GM19467 (cell line): ENCODE data around the gene IFNG-AS1.

Experiments
- ATAC-seq: cut with Tn5 transposase; IDR thresholded peaks from one replicate; pipeline ENCODE4 v1.9.1; 2021; ENCODE audit warnings: mild to moderate bottlenecking, moderate library complexity; ENCODE audit not compliant: unreplicated experiment

IFNG-AS1 gene

DNA sequence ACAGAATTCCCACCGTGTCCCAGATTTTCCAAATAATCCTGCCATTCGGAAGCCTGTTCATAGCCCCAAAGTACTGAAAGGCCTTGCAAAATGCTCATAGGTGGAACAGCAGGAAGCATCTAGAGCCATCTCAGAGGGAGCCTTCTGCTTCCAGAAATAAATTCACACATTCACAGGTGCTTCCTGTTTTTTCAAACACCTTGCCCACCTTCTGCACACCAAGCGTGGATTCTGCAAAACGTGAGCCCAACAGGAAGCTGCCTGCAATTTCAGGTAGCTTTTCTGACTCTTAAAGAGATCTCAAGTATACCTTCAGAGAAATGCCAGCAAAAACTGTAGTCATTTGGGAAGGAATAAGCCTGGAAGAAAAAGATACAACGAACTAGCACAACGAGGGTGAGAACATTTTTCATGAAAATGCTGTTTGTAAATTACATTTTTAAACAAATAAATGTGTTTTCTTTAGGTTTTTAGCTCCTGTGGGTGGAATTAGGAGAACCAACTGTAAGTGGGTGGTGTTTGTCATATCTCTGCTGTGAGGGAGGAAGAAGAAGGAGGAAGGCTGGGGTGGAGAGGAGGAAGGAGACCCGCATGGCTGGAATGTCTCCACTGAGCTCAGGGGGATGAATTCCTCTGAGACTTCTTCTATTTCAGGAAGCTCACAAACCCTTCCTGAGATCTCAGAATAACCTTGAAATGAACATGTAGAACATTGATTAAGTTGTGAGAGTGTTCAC, at the start of gene IFNG-AS1:
Gene IFNG-AS1 (plus strand): TSS at position 264 of the 737 bp plus-strand sequence.
- ATAC-seq: no peak

DNA sequence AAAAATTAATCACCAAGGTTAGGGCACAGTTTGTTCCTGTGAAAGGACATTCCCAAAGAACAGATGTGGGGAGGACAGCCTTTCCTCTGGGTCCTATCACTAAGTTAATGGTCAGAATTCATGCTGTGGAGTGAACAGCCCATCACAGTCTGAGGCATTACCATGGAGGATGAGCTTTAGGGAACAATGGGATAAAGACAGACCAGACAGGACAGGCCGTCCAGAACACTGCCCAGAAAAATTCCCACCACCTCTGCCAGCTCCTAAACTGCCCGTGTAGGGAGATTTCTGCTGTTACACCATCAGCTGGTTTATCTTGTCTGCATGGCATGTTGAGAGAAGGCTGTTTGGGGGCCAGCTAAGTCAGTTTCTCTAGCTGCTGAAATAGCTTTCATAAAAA, 49.6 kb upstream of the IFNG-AS1 start:
- ATAC-seq: no peak

DNA sequence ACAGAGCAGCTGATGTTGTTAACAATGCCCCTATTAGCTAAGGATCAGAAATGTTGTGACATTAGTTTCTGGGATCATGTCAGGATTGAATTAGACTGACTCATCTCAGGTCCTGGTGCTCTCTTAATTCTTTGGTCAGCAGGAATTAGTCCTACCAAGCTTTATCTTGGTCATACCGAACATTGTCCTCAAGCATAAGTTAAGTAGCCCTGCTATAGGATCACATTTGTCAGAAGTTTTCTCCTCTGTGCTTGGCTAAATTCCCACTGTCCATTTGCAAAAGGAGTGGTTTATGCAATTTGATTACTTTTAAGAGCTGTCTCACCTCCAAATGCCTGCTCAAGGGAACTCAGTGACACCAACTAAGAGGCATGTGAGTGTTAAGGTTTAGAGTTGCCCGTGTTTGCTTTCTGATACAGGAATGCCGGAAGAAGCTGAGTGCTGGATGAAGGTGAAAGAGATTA, 48.4 kb upstream of the IFNG-AS1 start:
- no peak for ATAC-seq

DNA sequence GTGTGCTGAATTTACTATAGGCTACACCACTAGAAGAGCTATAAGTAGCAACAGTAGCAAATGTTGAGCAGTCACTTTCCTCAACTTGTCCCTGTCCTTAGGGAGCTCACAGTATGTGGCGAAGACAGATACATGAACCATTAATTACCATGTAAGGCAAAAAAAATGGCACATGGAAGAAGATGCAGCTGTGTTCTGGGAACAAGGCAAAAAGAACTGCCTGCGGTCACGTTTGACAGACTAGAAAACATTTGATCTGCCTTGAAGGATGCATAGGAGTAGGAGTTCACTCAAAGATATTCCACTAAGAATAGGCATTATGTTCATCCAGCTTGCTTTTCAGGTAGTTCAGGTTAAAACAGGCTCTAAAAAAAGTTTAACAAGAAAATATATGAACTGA, 46.5 kb upstream of the IFNG-AS1 start:
- no peak for ATAC-seq

DNA sequence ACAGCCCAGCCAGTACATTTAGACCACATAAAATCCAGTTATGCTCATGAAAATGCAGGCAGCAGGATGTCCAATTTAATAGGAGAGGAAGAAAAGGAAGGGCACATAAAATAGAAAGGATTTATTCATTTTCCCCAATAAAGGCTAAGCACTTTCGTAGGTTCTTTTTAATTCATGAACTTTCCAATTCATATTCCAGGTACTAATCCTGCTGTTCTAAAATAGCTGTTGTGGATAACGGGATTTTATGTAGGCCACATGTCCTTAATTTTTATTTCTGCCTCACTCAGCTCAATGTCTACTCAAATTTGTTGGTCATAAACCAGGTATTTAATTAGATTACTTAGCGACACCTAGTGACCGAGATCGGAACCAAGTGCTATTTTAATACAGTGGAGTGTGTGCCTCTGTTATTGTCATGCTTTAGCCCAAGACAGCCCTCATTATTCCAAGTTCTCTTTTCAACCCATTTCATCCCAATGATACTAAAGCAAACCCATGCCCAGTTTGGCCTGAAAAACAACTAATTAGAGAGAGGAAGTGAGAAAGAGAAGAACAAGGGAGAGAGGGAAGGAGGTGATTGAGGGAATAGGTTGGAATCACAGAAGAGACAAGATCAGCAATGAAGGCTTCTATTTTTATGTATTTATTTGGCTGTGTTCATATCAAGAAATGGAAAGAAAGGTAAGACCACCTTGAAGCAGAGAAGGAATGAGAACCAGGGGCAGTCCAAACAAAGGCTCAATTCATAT, 45.9 kb upstream of the IFNG-AS1 start:
- peak; percentile 67 for ATAC-seq

DNA sequence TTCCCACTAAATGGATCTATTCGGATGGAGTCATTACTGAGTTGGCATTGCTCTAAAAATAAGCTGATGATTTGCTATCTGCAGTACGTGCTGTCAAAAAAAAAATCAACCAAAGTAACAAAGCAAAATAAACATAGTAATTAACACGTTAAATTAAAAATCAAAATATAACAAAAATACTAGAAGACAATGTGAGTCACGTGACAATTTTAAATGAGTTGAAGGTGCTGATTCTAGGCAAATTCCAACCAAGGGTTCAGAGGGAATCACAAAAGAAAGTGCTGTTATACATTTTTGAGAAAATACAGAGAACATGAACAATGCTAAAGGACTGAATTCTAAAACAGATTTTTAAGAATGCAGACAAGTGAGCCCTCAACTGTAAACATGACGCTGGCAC, 45.2 kb upstream of the IFNG-AS1 start:
- ATAC-seq: no peak

DNA sequence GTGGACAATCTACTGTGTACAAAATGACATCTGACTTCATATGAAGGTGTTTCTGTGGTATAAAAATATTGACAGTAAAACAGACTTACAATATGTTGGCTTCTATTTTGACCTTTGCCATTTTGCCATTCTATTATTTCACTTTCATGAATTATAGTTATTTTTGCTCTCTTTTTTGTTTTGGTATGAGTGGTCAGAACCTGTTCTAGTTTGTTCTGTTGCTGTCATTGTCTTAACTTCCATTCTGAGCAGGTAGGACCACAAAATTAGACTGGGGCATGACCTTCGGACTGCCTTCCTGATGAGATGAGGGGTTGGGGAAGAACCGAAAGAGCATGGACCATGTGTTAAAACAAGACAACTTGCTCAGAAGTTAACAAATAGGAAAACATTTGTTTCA, 36.5 kb upstream of the IFNG-AS1 start:
- no peak for ATAC-seq

DNA sequence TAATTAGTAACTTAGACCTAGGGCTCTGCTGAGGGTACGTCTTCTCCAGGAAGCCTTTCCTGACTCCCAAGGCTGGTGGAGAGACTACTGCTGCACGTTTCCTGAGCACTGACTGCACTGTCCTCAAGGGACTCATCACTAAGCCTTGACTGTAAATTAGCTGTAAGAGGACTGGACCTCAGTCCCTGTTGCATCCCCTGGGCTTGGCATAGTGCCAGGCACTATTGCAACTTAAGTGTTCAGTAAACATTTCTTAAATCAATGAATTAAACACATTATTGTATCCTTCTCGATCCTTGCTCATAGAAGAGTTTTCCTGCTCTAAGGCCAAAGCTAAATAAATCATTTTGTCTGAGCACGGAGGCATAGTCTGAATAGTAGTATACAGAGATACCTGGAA, 31.9 kb upstream of the IFNG-AS1 start:
- no peak for ATAC-seq

DNA sequence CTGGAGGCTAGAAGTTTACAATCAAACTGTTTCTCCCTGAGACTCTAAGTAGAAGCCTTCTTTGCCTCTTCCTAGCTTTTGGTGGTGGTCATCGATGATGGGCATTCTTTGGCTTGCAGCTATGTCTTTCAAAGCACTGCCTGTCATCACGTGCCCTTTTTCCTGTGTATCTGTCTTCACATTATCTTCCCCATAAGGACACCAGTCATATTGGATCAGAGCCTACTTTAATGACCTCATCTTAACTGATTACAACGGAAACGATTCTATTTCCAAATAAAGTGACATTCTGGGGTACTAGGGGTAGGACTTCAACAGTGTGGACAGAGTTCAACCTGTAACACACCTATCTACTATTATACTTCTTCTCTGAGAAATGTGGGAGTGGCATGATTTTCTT, 31.1 kb upstream of the IFNG-AS1 start:
- no peak for ATAC-seq

DNA sequence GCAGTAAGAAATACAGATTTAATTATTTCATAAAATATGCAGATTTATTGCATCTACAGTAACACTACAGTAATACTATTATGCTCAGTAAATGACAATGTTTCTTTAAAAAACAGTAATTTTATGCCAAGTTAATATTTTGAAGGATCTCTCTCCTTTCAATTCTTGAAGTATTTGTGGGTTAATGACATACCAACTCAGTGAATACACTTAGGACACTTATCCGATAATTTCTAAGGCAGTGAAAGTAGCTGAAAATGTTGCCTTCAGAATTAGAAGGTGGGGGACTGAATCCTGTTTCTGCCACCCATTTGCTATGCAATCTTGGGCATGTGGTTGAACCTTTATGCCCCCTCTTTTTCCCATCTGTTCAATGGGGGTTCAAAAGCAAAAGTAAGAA, 24.8 kb upstream of the IFNG-AS1 start:
- ATAC-seq: no peak

DNA sequence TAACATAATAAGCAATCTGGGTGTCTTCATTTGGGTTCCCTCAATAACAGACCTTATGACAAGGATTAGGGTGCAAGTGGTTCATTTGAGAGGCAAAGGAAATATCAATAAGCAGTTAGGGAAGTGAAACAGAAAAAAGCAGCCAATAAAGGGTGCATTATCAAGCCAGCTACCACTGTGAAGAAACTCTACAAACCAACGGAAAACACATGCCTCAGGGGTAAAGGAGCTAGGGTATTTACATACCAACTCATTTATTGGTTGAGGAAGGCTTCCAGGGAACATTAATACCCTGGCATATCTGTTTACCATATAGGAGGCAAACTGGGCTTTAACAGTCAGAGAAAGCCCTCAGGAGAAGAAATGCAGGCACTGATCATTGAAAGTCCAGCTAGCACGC, 22.7 kb upstream of the IFNG-AS1 start:
- no peak for ATAC-seq

DNA sequence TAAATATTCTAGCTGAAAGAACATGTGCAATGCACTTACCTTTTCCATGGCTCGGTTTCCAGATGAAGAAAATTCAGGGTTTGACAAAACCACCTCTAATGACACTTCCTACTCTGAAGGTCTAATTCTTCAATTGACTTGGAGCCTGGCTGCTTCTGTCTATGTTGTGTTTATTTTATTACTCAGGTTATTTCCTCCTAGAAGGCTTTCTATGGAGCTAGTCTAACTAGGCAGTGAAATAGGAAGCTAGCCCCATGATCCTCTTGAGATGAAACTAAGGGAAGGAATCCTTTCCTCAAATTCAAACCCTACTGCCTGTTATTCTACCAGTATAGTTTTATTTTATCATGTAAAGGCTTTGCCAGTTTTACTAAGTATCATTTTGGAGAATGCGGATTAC, 20.9 kb upstream of the IFNG-AS1 start:
- ATAC-seq: no peak

DNA sequence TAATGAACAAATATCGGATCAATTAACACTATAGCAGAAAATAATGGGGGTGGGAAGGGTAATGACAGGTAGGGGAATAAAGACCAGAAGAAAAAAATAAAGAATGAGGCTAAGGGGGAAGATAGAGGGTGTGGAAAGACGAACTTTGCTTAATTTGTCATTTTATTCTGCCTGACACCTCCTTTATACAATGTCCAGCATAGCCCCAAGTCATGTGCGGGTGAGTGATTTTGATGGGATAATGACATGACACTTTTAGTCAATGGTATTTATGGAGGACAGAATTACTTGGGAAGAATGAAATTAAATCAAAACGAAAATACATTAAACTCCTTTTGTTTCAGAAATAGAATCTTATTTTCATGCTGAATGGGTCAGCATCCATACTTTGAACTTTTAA, 20.5 kb upstream of the IFNG-AS1 start:
- ATAC-seq: no peak

DNA sequence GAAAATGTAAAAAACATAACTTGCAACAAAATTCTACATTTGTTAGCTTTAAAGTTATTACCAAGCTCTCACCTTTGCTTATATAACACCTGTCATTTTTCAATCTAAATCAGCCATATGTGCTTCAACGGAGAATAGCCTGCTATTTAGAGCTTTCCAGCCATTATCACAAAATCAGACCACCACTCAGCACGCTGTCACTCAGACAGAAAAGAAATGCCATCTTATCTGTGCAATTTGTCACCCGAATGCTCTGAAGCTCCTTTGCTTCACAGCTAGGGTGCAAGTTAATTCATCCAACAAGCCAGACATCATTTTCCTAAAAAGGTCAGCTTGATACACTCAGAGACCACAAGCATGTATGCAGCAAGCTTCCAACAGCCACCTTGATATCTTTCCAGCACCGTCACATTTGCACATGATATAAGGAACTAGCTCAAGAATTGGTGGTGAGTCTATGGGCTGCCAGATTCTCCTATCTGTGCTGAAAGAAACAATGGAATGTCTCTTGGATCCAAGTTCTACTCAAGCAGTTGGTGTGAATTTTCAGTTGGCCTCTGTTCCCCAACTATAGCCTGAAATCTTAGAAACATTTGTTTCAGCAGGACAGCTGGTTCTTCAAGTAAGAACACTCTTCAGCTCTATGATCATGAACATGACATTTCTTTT, 20.0 kb upstream of the IFNG-AS1 start:
- no peak for ATAC-seq

DNA sequence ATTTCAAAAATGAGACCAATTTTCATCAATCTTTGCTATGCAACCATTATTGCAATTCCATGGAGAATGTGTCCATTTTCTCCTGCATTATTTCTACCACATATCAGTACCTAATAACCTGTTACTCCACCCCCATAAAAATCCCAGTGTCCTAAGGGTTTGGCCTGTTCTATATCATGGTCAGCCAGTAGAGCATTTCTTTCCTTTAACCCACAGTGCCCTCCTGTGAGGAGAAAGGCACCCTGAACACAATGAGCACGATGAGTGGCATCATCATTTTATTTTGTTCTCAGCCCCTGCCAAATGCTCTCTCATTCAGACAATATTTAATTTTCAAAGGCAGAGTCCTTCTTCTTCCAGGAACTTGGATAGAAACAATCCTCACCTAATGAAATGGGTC, 11.6 kb upstream of the IFNG-AS1 start:
- ATAC-seq: no peak

DNA sequence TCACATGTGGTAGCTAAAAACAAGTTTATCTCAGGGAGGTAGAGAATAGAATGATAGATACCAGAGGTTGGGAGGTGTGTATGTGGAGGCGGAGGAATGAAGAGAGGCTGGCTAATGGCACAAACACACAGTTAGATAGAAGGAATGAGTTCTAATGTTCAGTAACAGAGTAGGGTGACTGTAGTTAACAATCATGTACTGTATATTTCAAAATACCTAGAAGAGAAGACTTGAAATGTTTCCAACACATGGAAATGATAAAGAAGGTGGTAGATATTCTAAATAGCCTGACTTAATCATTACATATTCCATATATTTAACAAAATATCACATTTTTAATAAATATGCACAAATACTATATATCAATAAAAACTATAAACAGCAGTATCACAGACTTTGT, 8.9 kb upstream of the IFNG-AS1 start:
- ATAC-seq: no peak

DNA sequence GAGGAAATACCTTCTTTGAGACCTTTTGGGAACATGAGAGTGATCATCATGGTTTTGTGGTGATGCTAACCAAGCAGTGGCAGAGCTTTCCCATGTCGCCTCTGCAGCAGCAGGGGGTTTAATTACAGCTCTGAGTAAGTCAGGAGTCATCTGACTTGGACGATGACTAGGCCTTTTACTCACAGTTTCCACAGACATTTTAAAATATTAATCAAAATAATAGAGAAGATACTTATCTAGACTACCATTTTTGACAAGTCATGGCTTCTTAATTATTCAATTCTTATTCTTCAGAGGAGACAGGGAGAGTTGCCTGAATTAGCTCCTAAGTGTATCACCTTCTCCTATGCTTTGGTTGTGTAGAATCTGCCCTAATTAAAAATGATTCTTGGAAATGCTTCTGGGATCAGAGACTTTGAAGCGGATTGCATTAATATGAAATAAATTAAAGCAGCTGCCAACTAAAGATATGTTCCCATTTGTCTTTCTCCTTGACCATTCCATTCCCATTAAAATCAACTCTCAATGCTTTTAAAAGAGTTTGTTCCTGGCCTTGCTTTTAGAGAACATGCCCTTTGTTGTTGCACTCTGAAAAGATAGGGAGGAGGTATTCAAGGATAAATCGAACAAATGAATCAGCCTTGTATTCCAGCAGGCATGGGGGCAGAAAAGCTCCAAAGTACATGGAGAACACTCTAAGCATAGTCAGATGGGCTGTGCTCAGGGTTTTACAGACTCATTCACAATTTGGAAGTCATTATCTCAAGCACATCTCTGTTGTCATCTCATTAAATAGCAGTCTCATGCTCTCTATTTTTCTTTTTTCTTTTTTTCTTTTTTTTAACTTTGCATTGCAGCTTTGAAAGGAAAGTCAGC, 7.7 kb upstream of the IFNG-AS1 start:
- no peak for ATAC-seq

DNA sequence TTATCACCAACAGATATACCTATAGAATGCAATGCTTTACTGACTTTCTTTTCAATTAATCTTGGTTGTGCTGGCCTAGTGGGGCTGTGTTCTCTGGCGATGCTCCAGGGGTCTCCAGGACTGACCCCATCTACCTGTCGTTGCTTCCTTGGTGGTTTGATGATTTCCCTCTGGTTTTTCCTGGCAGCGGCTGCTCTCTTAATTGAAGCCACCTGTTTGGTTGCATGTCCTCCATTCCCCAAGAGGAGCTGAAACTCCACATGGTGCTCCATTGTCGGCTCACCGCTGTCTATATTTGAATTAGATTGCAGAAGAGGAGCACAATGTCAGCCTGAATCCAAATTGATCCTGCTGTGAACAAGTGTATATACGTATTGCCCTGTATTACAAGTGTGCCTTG, 7.1 kb upstream of the IFNG-AS1 start:
- no peak for ATAC-seq

DNA sequence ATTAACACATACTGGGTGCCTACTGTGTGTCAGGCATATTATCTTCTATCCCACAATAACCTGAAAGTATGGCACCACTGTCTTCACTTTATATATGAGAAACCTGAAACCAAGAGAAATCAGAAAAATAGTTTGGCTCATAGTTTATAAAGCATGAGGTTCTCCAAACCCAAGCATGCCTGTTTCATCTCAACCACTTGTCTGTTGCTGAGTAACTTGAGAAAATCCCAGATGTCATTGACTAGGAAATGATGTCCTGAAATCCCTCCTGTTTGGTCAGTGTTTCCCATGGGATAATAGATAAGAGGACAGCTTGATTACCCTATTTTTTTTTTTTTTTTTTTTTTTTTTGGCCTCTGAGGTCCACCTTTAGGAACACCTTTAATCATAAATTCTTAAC, 2.6 kb upstream of the IFNG-AS1 start:
- ATAC-seq: no peak

DNA sequence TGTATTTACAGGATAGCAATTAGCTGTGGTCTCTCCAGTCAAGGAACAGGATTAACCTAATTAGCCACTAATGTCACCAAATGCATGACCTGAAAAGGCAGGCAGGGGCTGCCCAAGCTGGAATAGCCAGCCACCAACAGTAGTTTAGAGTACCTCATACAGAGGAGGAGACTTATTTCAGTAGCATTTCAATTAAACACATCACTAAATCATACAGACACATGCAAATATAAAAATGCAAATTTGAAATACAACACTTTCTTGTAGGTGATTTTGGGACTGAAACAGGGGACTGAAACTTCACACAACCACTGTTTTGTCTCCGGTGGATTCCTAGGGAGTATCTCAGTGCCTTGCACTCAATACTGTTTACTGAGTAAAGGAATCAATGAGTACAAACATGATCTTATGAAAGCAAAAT, 636 bp upstream of the IFNG-AS1 start:
- peak; percentile 66 for ATAC-seq

DNA sequence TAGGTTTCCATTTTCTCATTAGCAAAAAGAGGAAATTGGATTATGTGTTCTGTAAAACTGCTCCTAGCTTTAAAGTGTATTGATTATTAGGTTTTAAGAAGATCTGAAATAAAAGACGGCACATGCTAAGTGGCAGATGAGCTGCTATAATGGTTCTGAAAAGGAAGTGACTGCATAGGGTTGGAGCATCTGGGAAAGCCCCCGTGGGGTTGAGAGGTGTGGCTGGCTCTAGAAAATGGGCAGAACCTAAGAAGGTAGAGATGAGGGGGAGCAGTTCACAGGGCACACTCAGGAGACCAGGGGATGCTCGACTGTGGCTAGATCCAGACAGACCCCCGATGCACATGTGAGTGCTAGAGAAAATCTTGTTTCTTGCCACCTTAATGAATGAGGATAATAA, 1.9 kb downstream of the IFNG-AS1 start:
- peak; percentile 60 for ATAC-seq
